Prostate gland (tissue), 2 donors: Measurements from ENCODE around the gene KLK10.

ENCODE experiments used
- CTCF ChIP-seq, 4 experiments: fragments of 200-600 bp in 2 of 4; fragments of 450-650 bp in 2 of 4; sonication (generic) in 2 of 4; IDR thresholded peaks; 1 replicate in 3 of 4; 2 replicates in 1 of 4; pipeline ENCODE4 v1.5.1; 2016 to 2019; ENCODE audit warnings: antibody characterized with exemption in 4 of 4, mild to moderate bottlenecking in 2 of 4, moderate library complexity in 2 of 4
- POLR2A ChIP-seq: fragments of 450-650 bp; IDR thresholded peaks from one replicate; pipeline ENCODE4 v1.6.1; 2016; ENCODE audit warnings: antibody characterized with exemption, mild to moderate bottlenecking
- POLR2AphosphoS5 ChIP-seq: sonication (generic); formaldehyde crosslinking; IDR thresholded peaks from one replicate; pipeline ENCODE4 v1.6.1; 2017; ENCODE audit warnings: antibody characterized with exemption

DNA sequence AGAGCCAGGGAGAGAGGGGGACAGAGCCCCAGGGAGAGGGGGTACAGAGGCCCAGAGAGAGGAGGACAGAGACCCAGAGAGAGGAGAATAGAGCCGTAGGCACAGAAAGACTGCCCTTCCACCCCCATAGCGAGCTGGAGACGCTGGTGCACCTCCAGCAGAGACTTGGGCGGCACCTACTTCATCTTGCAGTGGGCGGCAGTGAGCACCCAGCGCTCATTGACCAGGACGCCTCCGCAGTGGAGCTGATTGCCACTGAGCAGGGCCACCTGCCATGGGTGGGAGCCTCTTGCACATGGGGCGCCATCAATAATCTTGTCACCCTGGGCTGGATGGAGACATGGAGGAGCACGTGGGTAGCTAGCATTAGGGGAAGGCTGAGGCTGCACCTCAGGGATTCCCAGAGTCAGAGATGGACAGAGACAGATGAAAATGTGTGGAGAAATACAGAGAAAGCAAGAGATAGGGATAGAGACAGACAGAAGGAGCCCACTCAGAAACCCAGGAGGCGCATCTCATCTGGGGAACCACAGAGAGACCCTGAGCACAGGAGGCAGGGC is 37.8 kb downstream of the KLK10 start:
- TF ChIP-seq CTCF (IDR thresholded peaks at IDR 0.05) (no peak), POLR2A (no peak), POLR2AphosphoS5 (no peak)
